ENCODE results near the gene CEBPA.

GRCh38 chr19:33282036-33282671, 20.2 kb downstream of the CEBPA start:
- no peak for TF ChIP-seq CTCF (IDR thresholded peaks at IDR 0.05; ENCODE audit: low read depth, low read length)
- TF ChIP-seq POLR2A (IDR thresholded peaks at IDR 0.05; ENCODE audit: extremely low read depth, insufficient read length), result no peak
- no peak for TF ChIP-seq MAX (IDR thresholded peaks at IDR 0.05; ENCODE audit: low read depth, low read length)

All from NB4 (cell line).